ENCODE data around the gene PTPRM. TPM values are rescaled to one million over a fixed set of nuclear protein-coding genes. Genes with fewer than 3 reads are reported as not detected.

The PTPRM gene
- total and polyA plus RNA-seq, 9 donors: 45.6 to 82.0 (median 56.9) TPM

DNA sequence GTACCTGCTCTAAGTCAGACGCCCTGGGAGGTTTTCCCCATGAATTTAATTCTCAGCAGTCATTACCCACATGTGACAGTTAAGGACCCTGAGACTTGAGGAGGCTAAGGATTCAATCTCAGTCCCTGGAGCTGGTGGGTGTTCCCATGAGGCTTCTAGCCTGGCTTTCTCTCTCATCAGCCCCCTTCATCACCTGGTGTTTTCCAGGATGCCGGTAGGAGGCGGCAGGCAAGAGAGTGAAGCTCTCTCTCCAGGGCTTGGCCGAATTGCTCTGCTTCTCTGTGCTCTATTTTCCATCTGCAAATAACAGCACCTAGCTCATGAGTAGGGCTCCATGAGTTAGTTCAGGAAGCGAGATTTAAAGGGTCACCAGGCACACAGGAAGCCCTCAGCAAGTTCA, 241.9 kb downstream of the PTPRM start:
- DNase-seq: no peak
- Histone ChIP-seq H3K4me3 (no peak overlapping the region), H3K4me1 (ENCODE audit: insufficient read depth) (no peaks in the 10 kb centered on the region), H3K27ac (no peak overlapping the region), H3K9me3 (no peaks in the 10 kb centered on the region), H3K36me3 (no peaks in the 10 kb centered on the region), H3K27me3 (no peaks in the 10 kb centered on the region)
- no peak for TF ChIP-seq POLR2A (IDR thresholded peaks at IDR 0.05)
- no peak for TF ChIP-seq EP300 (IDR thresholded peaks at IDR 0.05)
- TF ChIP-seq, protein P1, sequence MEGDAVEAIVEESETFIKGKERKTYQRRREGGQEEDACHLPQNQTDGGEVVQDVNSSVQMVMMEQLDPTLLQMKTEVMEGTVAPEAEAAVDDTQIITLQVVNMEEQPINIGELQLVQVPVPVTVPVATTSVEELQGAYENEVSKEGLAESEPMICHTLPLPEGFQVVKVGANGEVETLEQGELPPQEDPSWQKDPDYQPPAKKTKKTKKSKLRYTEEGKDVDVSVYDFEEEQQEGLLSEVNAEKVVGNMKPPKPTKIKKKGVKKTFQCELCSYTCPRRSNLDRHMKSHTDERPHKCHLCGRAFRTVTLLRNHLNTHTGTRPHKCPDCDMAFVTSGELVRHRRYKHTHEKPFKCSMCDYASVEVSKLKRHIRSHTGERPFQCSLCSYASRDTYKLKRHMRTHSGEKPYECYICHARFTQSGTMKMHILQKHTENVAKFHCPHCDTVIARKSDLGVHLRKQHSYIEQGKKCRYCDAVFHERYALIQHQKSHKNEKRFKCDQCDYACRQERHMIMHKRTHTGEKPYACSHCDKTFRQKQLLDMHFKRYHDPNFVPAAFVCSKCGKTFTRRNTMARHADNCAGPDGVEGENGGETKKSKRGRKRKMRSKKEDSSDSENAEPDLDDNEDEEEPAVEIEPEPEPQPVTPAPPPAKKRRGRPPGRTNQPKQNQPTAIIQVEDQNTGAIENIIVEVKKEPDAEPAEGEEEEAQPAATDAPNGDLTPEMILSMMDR (IDR thresholded peaks at IDR 0.05): no peak
- intact Hi-C loops (cut with DNase I): no loop called here
- WGBS, 3 donors: 72 to 79% (median 75%) methylated on average over 5 of the region's 5 CpGs

DNA sequence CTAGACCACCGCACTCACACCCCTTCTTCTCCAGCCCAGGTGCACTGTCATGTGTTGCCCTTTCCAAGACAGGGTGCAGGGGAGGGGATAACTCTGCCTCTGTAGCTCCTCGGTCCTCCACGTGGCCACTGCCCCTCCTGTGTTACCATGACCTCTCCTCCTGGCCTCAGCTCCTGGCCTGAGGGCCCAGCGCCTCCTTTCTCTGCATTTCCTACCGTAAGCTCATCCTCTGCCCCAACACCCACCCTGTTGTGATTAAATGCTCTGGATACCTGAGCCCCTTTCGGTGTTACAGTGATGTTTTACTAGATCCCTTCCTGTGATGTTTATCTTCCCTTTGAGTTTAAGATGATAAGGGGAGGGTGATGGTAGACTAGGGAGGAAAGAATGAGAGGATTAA, 242.3 kb downstream of the PTPRM start:
- intact Hi-C loops (cut with DNase I): no loop called here
- WGBS, 3 donors: 88 to 90% (median 88%) methylated on average over 6 of the region's 6 CpGs
- Histone ChIP-seq H3K27ac (no peak overlapping the region), H3K4me1 (ENCODE audit: insufficient read depth) (no peaks in the 10 kb centered on the region), H3K4me3 (no peak overlapping the region), H3K9me3 (no peaks in the 10 kb centered on the region), H3K27me3 (no peaks in the 10 kb centered on the region), H3K36me3 (no peaks in the 10 kb centered on the region)
- TF ChIP-seq POLR2A (IDR thresholded peaks at IDR 0.05) (no peak), EP300 (IDR thresholded peaks at IDR 0.05) (no peak)
- TF ChIP-seq, protein P1 (IDR thresholded peaks at IDR 0.05): no peak
- no peak for DNase-seq

DNA sequence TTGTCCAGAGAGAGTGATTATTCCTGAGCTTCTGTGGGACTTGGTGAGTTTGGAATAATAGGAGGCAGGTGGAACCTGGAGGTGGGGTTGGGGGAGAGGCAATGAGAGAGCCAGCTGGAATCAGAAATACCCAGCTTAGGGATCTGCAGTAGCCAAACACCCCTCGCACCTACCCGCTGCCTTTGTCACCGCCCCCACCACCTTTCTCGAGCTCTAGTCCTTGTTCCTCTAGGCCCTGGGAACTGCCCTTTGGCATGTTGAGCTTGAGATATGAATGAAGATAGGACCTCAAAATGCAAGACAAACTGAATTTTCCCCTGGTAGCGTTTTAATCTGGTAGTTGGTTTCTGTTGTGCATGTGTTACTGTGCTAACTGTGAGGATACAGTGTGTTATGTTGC, 242.9 kb downstream of the PTPRM start:
- intact Hi-C loops (cut with DNase I): no loop called here
- Histone ChIP-seq H3K36me3 (no peaks in the 10 kb centered on the region), H3K27ac (no peak overlapping the region), H3K9me3 (no peaks in the 10 kb centered on the region), H3K27me3 (no peaks in the 10 kb centered on the region), H3K4me3 (no peak overlapping the region), H3K4me1 (ENCODE audit: insufficient read depth) (no peaks in the 10 kb centered on the region)
- DNase-seq: no peak
- no peak for TF ChIP-seq POLR2A (IDR thresholded peaks at IDR 0.05)
- no peak for TF ChIP-seq EP300 (IDR thresholded peaks at IDR 0.05)
- TF ChIP-seq, protein P1 (IDR thresholded peaks at IDR 0.05): no peak
- 92 to 97% (median 93%) methylated on average over 5 of the region's 5 CpGs for WGBS, 3 donors

DNA sequence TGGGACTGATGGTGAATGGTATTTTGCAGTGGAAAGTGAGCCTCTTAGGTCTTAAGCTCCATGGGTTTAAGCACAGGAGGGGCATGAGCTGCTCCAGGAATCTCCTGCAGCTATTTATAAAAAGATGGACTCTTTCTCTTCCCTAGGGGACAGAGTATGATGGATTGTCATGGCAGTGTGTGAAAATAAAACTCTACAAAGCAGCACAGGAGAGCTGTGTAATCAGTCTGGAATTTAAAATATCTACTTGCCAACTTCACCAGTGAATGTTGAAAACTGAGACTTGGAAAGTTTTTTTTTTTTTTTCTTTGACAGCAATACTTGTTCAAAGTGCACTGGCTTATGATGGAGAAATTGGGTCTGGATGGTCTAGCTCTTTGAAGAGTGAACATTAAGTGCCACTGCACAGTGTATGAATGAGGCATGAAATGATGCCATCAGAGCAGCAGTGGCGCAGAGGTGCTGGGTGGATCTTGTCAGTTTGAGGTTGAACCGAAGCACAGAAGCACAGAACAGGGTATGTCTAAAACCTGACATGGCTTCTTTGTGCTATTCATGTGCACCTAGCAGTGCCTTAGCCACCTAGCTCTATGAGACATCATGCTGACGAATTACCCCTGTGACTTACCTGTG, 245.4 kb downstream of the PTPRM start:
- Histone ChIP-seq H3K4me1 (ENCODE audit: insufficient read depth) (peaks cover under 1% of the 10 kb centered on the region), H3K27ac (no peak overlapping the region), H3K27me3 (no peaks in the 10 kb centered on the region), H3K36me3 (no peaks in the 10 kb centered on the region), H3K9me3 (no peaks in the 10 kb centered on the region), H3K4me3 (no peak overlapping the region)
- WGBS, 3 donors: 93 to 97% (median 96%) methylated on average over 3 of the region's 3 CpGs
- intact Hi-C loops (cut with DNase I): no loop called here
- no peak for DNase-seq
- TF ChIP-seq POLR2A (IDR thresholded peaks at IDR 0.05): no peak
- TF ChIP-seq EP300 (IDR thresholded peaks at IDR 0.05): no peak
- TF ChIP-seq, protein P1 (IDR thresholded peaks at IDR 0.05): no peak

All from ovary (tissue), 9 donors.